AG04450 (cell line): ENCODE measurements around the gene SHC2. TPM values are rescaled to one million over a fixed set of nuclear protein-coding genes. Genes with fewer than 3 reads are reported as not detected.

Experiments used
- CTCF ChIA-PET: fragments of 300-600, 350-600 bp; formaldehyde crosslinking; extraction: SDS; loops from one replicate; lab custom pipeline; 2022; ENCODE audit warnings: antibody characterized with exemption, inconsistent platforms; lab: Charles Lee
- POLR2A ChIA-PET: fragments of 350-600 bp; formaldehyde crosslinking; extraction: SDS; loops from one replicate; lab custom pipeline; 2021; ENCODE audit warnings: antibody characterized with exemption, inconsistent platforms; lab: Yijun Ruan, JAX
- DNase-seq: peaks from one replicate; pipeline ENCODE4 v3.0.0-alpha.2; 2011; ENCODE audit warnings: low read depth, low spot score
- H3K27ac ChIP-seq: one replicate; pipeline ENCODE4 v1.5.1; 2012; ENCODE audit warnings: low read depth, low read length, control low read depth
- H3K27me3 ChIP-seq: one replicate; pipeline ENCODE4 v1.6.0; 2012; ENCODE audit warnings: low read length; ENCODE audit not compliant: control insufficient read depth, insufficient read depth
- H3K4me3 ChIP-seq: 2 replicates; pipeline ENCODE4 v1.5.1; 2011; ENCODE audit warnings: mild to moderate bottlenecking, low read depth, low read length, control low read depth
- H3K9me3 ChIP-seq: 2 replicates; pipeline ENCODE4 v1.5.1; 2012; ENCODE audit warnings: low read length; ENCODE audit not compliant: control insufficient read depth, insufficient read depth
- CTCF ChIP-seq: IDR thresholded peaks from 2 replicates; pipeline ENCODE4 v1.5.1; 2011; ENCODE audit warnings: low read depth, low read length, control low read depth, inconsistent platforms
- polyA plus RNA-seq: library from polyadenylated mRNA; depleted of rRNA; stranded (reverse); fragments of >200 nt; gene quantifications from 2 replicates; pipeline ENCODE4 v1.2.3, GENCODE V29; 2011

The SHC2 gene
- polyA plus RNA-seq, 1 experiment = 1.3 TPM

- ChIA-PET POLR2A (no interaction called here), CTCF (no interaction called here)
- no peak for DNase-seq
- H3K27ac ChIP-seq = no peak overlapping the region
- H3K9me3 ChIP-seq = peaks cover 66% of the 10 kb centered on the region
- H3K4me3 ChIP-seq = no peak overlapping the region
- no peak for TF ChIP-seq CTCF
- H3K27me3 ChIP-seq = peaks cover 2% of the 10 kb centered on the region
Measured at GRCh38 chr19:441213-441836, 19.5 kb downstream of the SHC2 start.

- no peak for TF ChIP-seq CTCF
- POLR2A ChIA-PET = no interaction called here
- H3K27me3 ChIP-seq = peaks cover 2% of the 10 kb centered on the region
- peaks cover 69% of the 10 kb centered on the region for H3K9me3 ChIP-seq
- no peak overlapping the region for H3K27ac ChIP-seq
- H3K4me3 ChIP-seq = no peak overlapping the region
- CTCF ChIA-PET = no interaction called here
- no peak for DNase-seq
Measured at GRCh38 chr19:440391-441212, 20.2 kb downstream of the SHC2 start.

GRCh38 chr19:439167-439900 lies 21.5 kb downstream of the SHC2 start:
- POLR2A ChIA-PET = no interaction called here
- Histone ChIP-seq H3K4me3 (no peak overlapping the region), H3K9me3 (peaks cover 71% of the 10 kb centered on the region), H3K27ac (no peak overlapping the region), H3K27me3 (peaks cover 2% of the 10 kb centered on the region)
- CTCF ChIA-PET = no interaction called here
- no peak for TF ChIP-seq CTCF
- no peak for DNase-seq

GRCh38 chr19:438416-438958 lies 22.3 kb downstream of the SHC2 start:
- H3K4me3 ChIP-seq = no peak overlapping the region
- H3K9me3 ChIP-seq = peaks cover 71% of the 10 kb centered on the region
- no peak for DNase-seq
- H3K27me3 ChIP-seq = peaks cover 2% of the 10 kb centered on the region
- H3K27ac ChIP-seq = no peak overlapping the region
- ChIA-PET POLR2A (no interaction called here), CTCF (no interaction called here)
- no peak for TF ChIP-seq CTCF
